H9 (cell line): ENCODE results near the gene PAPOLA. TPM values are rescaled to one million over a fixed set of nuclear protein-coding genes. Genes with fewer than 3 reads are reported as not detected.

Experiments used
- DNase-seq: peaks from one replicate; pipeline ENCODE4 v3.0.0-alpha.2; 2017
- H2AFZ ChIP-seq: one replicate; pipeline ENCODE4 v1.6.1; 2013; ENCODE audit warnings: mild to moderate bottlenecking, low read length, control low read depth, moderate library complexity
- H2AK5ac ChIP-seq: 2 replicates; pipeline ENCODE4 v1.6.1; 2013; ENCODE audit warnings: low read length, control low read depth, mixed read lengths; ENCODE audit not compliant: insufficient read length
- H2BK120ac ChIP-seq: one replicate; pipeline ENCODE4 v1.6.1; 2013; ENCODE audit warnings: low read depth, mild to moderate bottlenecking, low read length, control low read depth, inconsistent platforms; ENCODE audit not compliant: poor library complexity, severe bottlenecking
- H2BK12ac ChIP-seq: 2 replicates; pipeline ENCODE4 v1.6.1; 2013; ENCODE audit warnings: low read length, control low read depth, mixed read lengths, low read depth; ENCODE audit not compliant: insufficient read length
- H2BK15ac ChIP-seq: 2 replicates; pipeline ENCODE4 v1.6.1; 2013; ENCODE audit warnings: low read depth, low read length, control low read depth
- H2BK20ac ChIP-seq: one replicate; pipeline ENCODE4 v1.6.1; 2013; ENCODE audit warnings: low read depth, mild to moderate bottlenecking, low read length, control low read depth, inconsistent platforms; ENCODE audit not compliant: poor library complexity, severe bottlenecking
- H2BK5ac ChIP-seq: 2 replicates; pipeline ENCODE4 v1.6.1; 2013; ENCODE audit warnings: low read length, control low read depth, mixed read lengths; ENCODE audit not compliant: insufficient read length
- H3K14ac ChIP-seq: 2 replicates; pipeline ENCODE4 v1.6.1; 2013; ENCODE audit warnings: low read length, control low read depth; ENCODE audit not compliant: insufficient read depth
- H3K18ac ChIP-seq: 2 replicates; pipeline ENCODE4 v1.6.1; 2013; ENCODE audit warnings: low read depth, mild to moderate bottlenecking, mixed read lengths, low read length, control low read depth; ENCODE audit not compliant: insufficient read length
- H3K23ac ChIP-seq: 2 replicates; pipeline ENCODE4 v1.6.1; 2013; ENCODE audit warnings: low read length, control low read depth, mixed read lengths, low read depth; ENCODE audit not compliant: insufficient read length
- H3K23me2 ChIP-seq: 2 replicates; pipeline ENCODE4 v1.6.1; 2013; ENCODE audit warnings: low read depth, mild to moderate bottlenecking, mixed read lengths, low read length, control low read depth; ENCODE audit not compliant: insufficient read length, poor library complexity, severe bottlenecking
- H3K27ac ChIP-seq: 2 replicates; pipeline ENCODE4 v1.5.1; 2013; ENCODE audit warnings: low read length, control low read depth, mixed read lengths, low read depth; ENCODE audit not compliant: insufficient read length
- H3K27me3 ChIP-seq: 2 replicates; pipeline ENCODE4 v1.6.1; 2013; ENCODE audit warnings: low read length, control low read depth, inconsistent platforms; ENCODE audit not compliant: insufficient read depth
- H3K4ac ChIP-seq: 2 replicates; pipeline ENCODE4 v1.6.1; 2013; ENCODE audit warnings: low read depth, mild to moderate bottlenecking, control low read depth, inconsistent platforms, low read length, moderate library complexity
- H3K4me1 ChIP-seq: 2 replicates; pipeline ENCODE4 v1.6.1; 2013; ENCODE audit warnings: low read length, control low read depth, inconsistent platforms; ENCODE audit not compliant: insufficient read depth
- H3K4me2 ChIP-seq: 2 replicates; pipeline ENCODE4 v1.6.1; 2013; ENCODE audit warnings: low read length, control low read depth, mixed read lengths; ENCODE audit not compliant: insufficient read length, insufficient read depth
- H3K56ac ChIP-seq: 2 replicates; pipeline ENCODE4 v1.6.1; 2013; ENCODE audit warnings: low read depth, mild to moderate bottlenecking, mixed read lengths, low read length, control low read depth; ENCODE audit not compliant: insufficient read length
- H3K79me1 ChIP-seq: 2 replicates; pipeline ENCODE4 v1.6.1; 2013; ENCODE audit warnings: low read depth, mild to moderate bottlenecking, moderate library complexity, low read length, control low read depth, inconsistent platforms; ENCODE audit not compliant: insufficient read depth, poor library complexity, severe bottlenecking
- H3K79me2 ChIP-seq: 2 replicates; pipeline ENCODE4 v1.6.1; 2013; ENCODE audit warnings: low read length, control low read depth, inconsistent platforms; ENCODE audit not compliant: insufficient read depth
- H3K9ac ChIP-seq: 2 replicates; pipeline ENCODE4 v1.6.1; 2013; ENCODE audit warnings: low read length, control low read depth, mixed read lengths; ENCODE audit not compliant: insufficient read length; ENCODE audit errors: extremely low read depth
- H3K9me3 ChIP-seq: one replicate; pipeline ENCODE4 v1.6.1; 2013; ENCODE audit warnings: low read depth, low read length, inconsistent platforms; ENCODE audit not compliant: control insufficient read depth
- H3T11ph ChIP-seq: one replicate; pipeline ENCODE4 v1.6.1; 2013; ENCODE audit warnings: mild to moderate bottlenecking, low read length, control low read depth, inconsistent platforms
- H4K20me1 ChIP-seq: one replicate; pipeline ENCODE4 v1.6.1; 2013; ENCODE audit not compliant: control insufficient read depth, insufficient read length, insufficient read depth
- H4K5ac ChIP-seq: 2 replicates; pipeline ENCODE4 v1.6.1; 2013; ENCODE audit warnings: low read depth, mild to moderate bottlenecking, mixed read lengths, low read length, control low read depth; ENCODE audit not compliant: insufficient read length
- H4K8ac ChIP-seq: replicated peaks from 2 replicates; pipeline ENCODE4 v1.6.1; 2013; ENCODE audit warnings: low read length, control low read depth, mixed read lengths, low read depth; ENCODE audit not compliant: insufficient read length
- H4K91ac ChIP-seq: 2 replicates; pipeline ENCODE4 v1.6.1; 2013; ENCODE audit warnings: low read depth, mild to moderate bottlenecking, moderate library complexity, mixed read lengths, low read length, control low read depth; ENCODE audit not compliant: insufficient read length
- H3K27ac Mint-ChIP-seq, 3 experiments: 2 replicates in 2 of 3; 3 replicates in 1 of 3; pipeline ENCODE4 v1.8.0; 2020 to 2021; ENCODE audit warnings: mixed read lengths in 3 of 3, mild to moderate bottlenecking in 1 of 3, moderate library complexity in 1 of 3
- H3K27me3 Mint-ChIP-seq: 2 replicates; pipeline ENCODE4 v1.8.0; 2021; ENCODE audit warnings: low read depth, mild to moderate bottlenecking, moderate library complexity, mixed read lengths
- H3K36me3 Mint-ChIP-seq, 3 experiments: 2 replicates in 2 of 3; 3 replicates in 1 of 3; pipeline ENCODE4 v1.8.0; 2020 to 2021; ENCODE audit warnings: low read depth in 3 of 3, mixed read lengths in 3 of 3; ENCODE audit not compliant: insufficient read depth in 1 of 3
- H3K4me1 Mint-ChIP-seq, 2 experiments: 2 replicates each; pipeline ENCODE4 v1.8.0; 2020; ENCODE audit warnings: mixed read lengths in 2 of 2
- H3K4me3 Mint-ChIP-seq, 2 experiments: 2 replicates in 1 of 2; 3 replicates in 1 of 2; pipeline ENCODE4 v1.8.0; 2020 to 2021; ENCODE audit warnings: mild to moderate bottlenecking in 2 of 2, mixed read lengths in 2 of 2, moderate library complexity in 1 of 2
- H3K9me3 Mint-ChIP-seq, 2 experiments: 2 replicates in 1 of 2; 3 replicates in 1 of 2; pipeline ENCODE4 v1.8.0; 2020; ENCODE audit warnings: mild to moderate bottlenecking in 2 of 2, mixed read lengths in 2 of 2, moderate library complexity in 1 of 2
- CTCF ChIP-seq: fragments of 200-600 bp; sonication (generic); conservative IDR thresholded peaks from 3 replicates; pipeline ENCODE4 v1.8.0; 2021; ENCODE audit warnings: antibody characterized with exemption, mild to moderate bottlenecking
- WGBS: extraction: QIAGEN DNeasy Blood & Tissue Kit; methylation state at CpG from one replicate; pipeline ENCODE4 v1.1.7; 2013; ENCODE audit warnings: missing lambda C conversion rate, low lambda C conversion rate, mixed read lengths; ENCODE audit not compliant: insufficient read length; ENCODE audit errors: extremely low coverage; 5-methylcytosine and 5-hydroxymethylcytosine counted together
- total RNA-seq: library from RNA; stranded (reverse); gene quantifications from 2 replicates; pipeline ENCODE4 v1.2.1, GENCODE V29; 2021

PAPOLA gene
- total RNA-seq, 1 experiment from 2014 or later = 188 TPM

GRCh38 chr14:96511667-96512066 is 9.5 kb downstream of the PAPOLA start:
- Histone ChIP-seq H3K18ac (no peak overlapping the region), H2BK5ac (no peak overlapping the region), H3K4me1 (peaks cover 2% of the 10 kb centered on the region; the same call in 1 of the 2 replicates), H2BK15ac (no peak overlapping the region), H3K14ac (no peak overlapping the region), H2AFZ (no peak overlapping the region), H2AK5ac (no peak overlapping the region), H3K9ac (no peak overlapping the region), H2BK120ac (no peak overlapping the region), H2BK20ac (no peak overlapping the region), H3K79me1 (peaks cover 3% of the 10 kb centered on the region), H3K9me3 (no peaks in the 10 kb centered on the region), H3K27ac (no peak overlapping the region), H3K23ac (no peak overlapping the region), H4K5ac (no peak overlapping the region), H3K4ac (no peak overlapping the region), H4K20me1 (no peaks in the 10 kb centered on the region), H4K8ac (no peak overlapping the region), H3K56ac (no peak overlapping the region), H4K91ac (no peak overlapping the region), H3T11ph (no peak overlapping the region), H2BK12ac (no peak overlapping the region), H3K4me2 (no peak overlapping the region), H3K79me2 (peaks cover 66% of the 10 kb centered on the region; the same call in 1 of the 2 replicates), H3K27me3 (no peaks in the 10 kb centered on the region), H3K23me2 (no peaks in the 10 kb centered on the region)
- DNase-seq = no peak
- no CpG with 5 or more reads among the region's 1 CpG for WGBS
- Mint-ChIP-seq H3K27me3 (no peaks in the 10 kb centered on the region), H3K4me3 (no peak overlapping the region), H3K4me1 (peaks cover 65 to 69% of the 10 kb centered on the region in 2 experiments), H3K9me3 (no peaks in the 10 kb centered on the region), H3K27ac (peak overlapping the region in 1 of 3 experiments; percentile 45; a peak in 1 of 7 replicates), H3K36me3 (no peaks in the 10 kb centered on the region)
- no peak for TF ChIP-seq CTCF
